GM12865 (cell line): ENCODE results near the gene GRWD1.

ENCODE experiments used
- DNase-seq: peaks from one replicate; pipeline ENCODE4 v3.0.0; 2010; ENCODE audit warnings: low read depth
- H3K4me3 ChIP-seq: 2 replicates; pipeline ENCODE4 v1.5.1; 2011; ENCODE audit warnings: mild to moderate bottlenecking, low read depth, low read length, control low read depth
- TF ChIP-seq, protein P1 (sequence below): IDR thresholded peaks from 2 replicates; pipeline ENCODE4 v1.5.1; 2011; ENCODE audit warnings: low read length, control low read depth, low read depth, inconsistent platforms; ENCODE audit not compliant: insufficient read depth; ENCODE audit errors: missing control alignments

Gene GRWD1

DNA sequence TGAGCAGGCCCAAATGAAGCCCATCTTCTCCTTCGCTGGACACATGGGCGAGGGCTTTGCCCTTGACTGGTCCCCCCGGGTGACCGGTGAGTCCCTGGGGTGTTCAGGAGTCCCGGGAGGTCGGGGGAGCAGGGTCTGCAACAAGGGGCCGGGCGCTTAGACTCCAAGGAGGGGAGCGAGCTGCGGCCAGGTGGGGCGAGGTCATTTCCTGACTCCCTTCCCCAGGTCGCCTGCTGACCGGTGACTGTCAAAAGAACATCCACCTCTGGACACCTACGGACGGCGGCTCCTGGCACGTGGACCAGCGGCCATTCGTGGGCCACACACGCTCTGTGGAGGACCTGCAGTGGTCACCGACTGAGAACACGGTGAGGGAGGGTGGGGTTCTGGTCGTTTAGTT is 4.7 kb downstream of the GRWD1 start:
- TF ChIP-seq, protein P1, sequence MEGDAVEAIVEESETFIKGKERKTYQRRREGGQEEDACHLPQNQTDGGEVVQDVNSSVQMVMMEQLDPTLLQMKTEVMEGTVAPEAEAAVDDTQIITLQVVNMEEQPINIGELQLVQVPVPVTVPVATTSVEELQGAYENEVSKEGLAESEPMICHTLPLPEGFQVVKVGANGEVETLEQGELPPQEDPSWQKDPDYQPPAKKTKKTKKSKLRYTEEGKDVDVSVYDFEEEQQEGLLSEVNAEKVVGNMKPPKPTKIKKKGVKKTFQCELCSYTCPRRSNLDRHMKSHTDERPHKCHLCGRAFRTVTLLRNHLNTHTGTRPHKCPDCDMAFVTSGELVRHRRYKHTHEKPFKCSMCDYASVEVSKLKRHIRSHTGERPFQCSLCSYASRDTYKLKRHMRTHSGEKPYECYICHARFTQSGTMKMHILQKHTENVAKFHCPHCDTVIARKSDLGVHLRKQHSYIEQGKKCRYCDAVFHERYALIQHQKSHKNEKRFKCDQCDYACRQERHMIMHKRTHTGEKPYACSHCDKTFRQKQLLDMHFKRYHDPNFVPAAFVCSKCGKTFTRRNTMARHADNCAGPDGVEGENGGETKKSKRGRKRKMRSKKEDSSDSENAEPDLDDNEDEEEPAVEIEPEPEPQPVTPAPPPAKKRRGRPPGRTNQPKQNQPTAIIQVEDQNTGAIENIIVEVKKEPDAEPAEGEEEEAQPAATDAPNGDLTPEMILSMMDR, result no peak
- H3K4me3 ChIP-seq, result no peak overlapping the region
- DNase-seq, result no peak

DNA sequence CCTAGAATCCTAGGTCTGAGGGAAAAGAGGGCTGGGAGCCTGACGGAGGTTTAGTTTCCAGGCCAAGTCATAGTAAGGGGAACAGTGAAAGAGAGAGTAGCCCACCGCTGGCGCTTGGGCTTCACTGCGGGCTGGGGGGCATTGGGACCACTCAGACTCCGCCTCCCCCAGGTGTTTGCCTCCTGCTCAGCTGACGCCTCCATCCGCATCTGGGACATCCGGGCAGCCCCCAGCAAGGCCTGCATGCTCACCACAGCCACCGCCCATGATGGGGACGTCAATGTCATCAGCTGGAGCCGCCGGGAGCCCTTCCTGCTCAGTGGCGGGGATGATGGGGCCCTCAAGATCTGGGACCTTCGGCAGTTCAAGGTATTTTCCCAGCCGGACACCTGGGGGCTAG is 5.1 kb downstream of the GRWD1 start:
- TF ChIP-seq, protein P1, result no peak
- H3K4me3 ChIP-seq, result no peak overlapping the region
- no peak for DNase-seq

DNA sequence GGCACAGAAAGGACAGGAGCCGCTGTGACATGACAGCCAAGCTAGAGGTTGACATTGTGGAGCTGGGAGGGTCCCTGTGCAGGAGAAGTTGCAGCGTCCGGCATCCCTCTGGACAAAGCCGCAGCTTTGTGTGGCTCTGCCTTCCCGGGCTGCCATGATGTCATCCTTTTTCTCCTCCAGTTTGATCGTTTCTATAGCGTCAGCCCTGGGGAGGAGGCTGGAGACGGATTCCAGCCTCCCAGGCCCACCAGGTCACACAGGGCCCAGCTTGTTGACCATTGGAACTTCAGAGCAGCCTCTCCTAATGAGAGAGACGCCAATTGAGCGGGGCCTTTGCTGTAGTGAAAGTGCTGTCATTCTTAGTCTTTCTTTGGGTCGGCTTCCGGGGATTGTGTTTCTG is 5.8 kb downstream of the GRWD1 start:
- no peak for DNase-seq
- no peak overlapping the region for H3K4me3 ChIP-seq
- TF ChIP-seq, protein P1, result no peak

DNA sequence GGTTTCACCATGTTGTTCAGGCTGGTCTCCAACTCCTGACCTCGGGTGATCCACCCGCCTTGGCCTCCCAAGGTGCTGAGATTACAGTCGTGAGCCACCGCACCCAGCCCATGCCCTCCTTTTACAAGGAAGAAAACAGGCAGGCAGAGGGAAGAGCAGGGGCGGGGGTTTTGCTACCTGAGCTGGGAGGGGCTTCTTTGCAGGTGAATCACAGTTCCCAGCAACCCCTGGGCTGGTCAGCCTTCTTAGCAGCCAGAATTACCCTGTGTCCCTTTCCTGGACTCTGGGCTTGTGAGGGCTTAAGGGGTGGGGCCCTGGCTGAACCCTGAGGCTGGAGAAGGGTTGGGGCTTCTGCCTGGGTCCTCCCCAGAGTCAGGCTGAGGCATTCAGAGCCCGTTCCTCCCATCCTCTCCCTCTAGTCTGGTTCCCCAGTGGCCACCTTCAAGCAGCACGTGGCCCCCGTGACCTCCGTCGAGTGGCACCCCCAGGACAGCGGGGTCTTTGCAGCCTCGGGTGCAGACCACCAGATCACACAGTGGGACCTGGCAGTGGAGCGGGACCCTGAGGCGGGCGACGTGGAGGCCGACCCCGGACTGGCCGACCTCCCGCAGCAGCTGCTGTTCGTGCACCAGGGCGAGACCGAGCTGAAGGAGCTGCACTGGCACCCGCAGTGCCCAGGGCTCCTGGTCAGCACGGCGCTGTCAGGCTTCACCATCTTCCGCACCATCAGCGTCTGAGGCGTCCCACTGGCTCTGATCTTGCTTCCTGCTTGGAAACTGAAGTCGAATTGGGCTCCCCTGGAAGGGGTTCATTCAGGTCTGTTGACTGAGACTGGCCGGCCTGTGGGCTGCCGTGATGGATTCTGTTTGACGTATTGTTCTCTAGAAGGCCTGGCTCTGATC is 6.8 kb downstream of the GRWD1 start:
- TF ChIP-seq, protein P1, result no peak
- H3K4me3 ChIP-seq, result no peak overlapping the region
- no peak for DNase-seq

DNA sequence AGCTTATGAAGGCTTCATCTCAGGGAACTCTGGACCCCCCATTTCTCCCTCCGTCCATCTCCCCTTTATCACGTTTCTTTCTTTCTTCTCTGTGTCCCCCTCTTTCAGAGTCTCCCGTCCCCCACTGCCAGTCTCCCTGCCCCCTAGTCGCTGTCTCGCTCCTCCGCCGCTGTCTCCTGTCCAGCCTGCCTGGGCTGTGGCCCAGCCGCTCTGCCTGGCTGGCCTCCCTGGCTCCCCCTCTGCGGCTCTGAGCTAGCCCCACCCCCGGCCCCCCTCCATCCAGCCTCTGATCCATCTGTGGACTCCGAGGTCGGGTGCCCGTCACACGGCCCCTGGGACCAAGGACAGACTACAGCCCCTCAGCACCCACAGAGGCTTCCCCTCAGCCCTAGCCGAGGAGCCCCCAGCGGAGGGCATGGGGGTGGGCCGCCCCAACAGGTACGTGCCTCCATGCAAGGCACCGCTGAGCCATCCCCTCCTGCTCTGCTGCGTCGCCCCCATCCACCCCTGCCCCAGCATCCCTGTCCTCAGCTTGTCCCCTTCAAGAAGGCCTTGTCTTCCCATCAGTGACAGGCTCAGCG is 8.5 kb downstream of the GRWD1 start:
- no peak for DNase-seq
- H3K4me3 ChIP-seq, result no peak overlapping the region
- TF ChIP-seq, protein P1, result no peak

DNA sequence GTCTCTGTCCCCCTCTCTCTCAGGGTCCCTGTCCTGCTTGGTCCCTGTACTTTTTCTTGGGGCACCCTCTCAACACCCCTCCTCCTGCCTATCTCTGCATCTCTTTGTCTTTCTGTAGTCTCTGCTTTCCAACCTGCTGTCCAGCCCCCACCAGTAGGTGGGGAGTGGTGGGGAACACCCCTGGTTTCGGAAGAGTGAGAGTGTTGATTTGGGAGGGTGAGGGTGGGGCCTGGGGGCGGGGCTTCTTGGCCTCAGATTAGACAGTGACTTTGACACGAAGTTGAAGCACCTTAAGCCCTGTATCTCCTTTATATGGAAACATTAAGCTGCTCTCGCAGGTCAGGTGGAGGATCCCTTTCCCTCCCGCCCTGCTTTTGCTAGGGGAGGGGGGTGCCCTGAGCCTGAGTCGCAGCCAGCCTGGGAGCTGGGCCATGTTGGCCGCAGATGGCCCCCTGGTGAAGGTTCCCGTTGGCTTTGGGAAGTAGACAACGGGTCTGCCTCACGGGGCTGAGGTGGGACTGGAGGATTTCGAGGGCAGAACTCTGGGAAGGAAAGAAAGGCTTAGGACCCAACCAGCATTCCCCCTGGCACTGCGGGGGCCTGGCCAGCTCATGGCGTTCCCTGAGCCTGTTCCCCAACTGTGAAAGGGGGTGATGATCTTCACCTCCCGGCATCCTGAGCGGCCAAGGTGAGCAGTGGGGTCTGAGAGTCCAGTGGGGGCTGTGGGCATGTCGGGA is 9.6 kb downstream of the GRWD1 start, which contains the start of gene KCNJ14:
TSS of gene KCNJ14 (plus strand) at position 404 of the 737 bp plus-strand sequence. CDS start 6,151 bp downstream, outside the sequence.
- TF ChIP-seq, protein P1, result no peak
- DNase-seq, result no peak
- no peak within 1 kb of the TSS for H3K4me3 ChIP-seq
